HL-60 (cell line): Measurements from ENCODE around the gene USP20.

Source experiments
- DNase-seq, 2 experiments: peaks; one replicate each; pipeline ENCODE4 v3.0.0-alpha.2; 2010 to 2020; ENCODE audit warnings: low read depth in 1 of 2, low spot score in 1 of 2
- H3K27ac ChIP-seq: fragments of 250-450 bp; sonication (Bioruptor Pico); replicated peaks from 2 replicates; pipeline ENCODE4 v1.5.1; 2020; ENCODE audit warnings: mild to moderate bottlenecking, moderate library complexity
- H3K27me3 ChIP-seq: fragments of 250-450 bp; sonication (Bioruptor Pico); 2 replicates; pipeline ENCODE4 v1.5.1; 2021; ENCODE audit warnings: mild to moderate bottlenecking, moderate library complexity; ENCODE audit not compliant: insufficient read depth, poor library complexity, severe bottlenecking
- H3K4me3 ChIP-seq: replicated peaks from 2 replicates; pipeline ENCODE4 v1.5.1; 2011; ENCODE audit warnings: mild to moderate bottlenecking, control low read depth, low read length; ENCODE audit not compliant: insufficient read depth
- CTCF ChIP-seq: IDR thresholded peaks from one replicate; pipeline ENCODE4 v1.5.1; 2011; ENCODE audit warnings: low read length, control low read depth, inconsistent platforms; ENCODE audit not compliant: insufficient read depth
- GABPA ChIP-seq: IDR thresholded peaks from 2 replicates; pipeline ENCODE4 v1.6.1; 2012; ENCODE audit warnings: low read depth
- POLR2AphosphoS5 ChIP-seq: IDR thresholded peaks from 2 replicates; pipeline ENCODE4 v1.6.1; 2012; ENCODE audit warnings: low read depth
- REST ChIP-seq: IDR thresholded peaks from 2 replicates; pipeline ENCODE4 v1.6.1; 2012; ENCODE audit warnings: low read depth; ENCODE audit not compliant: insufficient replicate concordance
- SPI1 ChIP-seq: IDR thresholded peaks from 2 replicates; pipeline ENCODE4 v1.6.1; 2012; ENCODE audit warnings: low read depth, mild to moderate bottlenecking, borderline replicate concordance

Gene USP20

GRCh38 chr9:129909851-129910250 is 74.6 kb downstream of the USP20 start:
- no peaks in the 10 kb centered on the region for H3K27me3 ChIP-seq
- no peak for DNase-seq
- H3K4me3 ChIP-seq = no peak overlapping the region
- no peak overlapping the region for H3K27ac ChIP-seq
- TF ChIP-seq POLR2AphosphoS5 (no peak), REST (no peak), CTCF (no peak), SPI1 (no peak), GABPA (no peak)

DNA sequence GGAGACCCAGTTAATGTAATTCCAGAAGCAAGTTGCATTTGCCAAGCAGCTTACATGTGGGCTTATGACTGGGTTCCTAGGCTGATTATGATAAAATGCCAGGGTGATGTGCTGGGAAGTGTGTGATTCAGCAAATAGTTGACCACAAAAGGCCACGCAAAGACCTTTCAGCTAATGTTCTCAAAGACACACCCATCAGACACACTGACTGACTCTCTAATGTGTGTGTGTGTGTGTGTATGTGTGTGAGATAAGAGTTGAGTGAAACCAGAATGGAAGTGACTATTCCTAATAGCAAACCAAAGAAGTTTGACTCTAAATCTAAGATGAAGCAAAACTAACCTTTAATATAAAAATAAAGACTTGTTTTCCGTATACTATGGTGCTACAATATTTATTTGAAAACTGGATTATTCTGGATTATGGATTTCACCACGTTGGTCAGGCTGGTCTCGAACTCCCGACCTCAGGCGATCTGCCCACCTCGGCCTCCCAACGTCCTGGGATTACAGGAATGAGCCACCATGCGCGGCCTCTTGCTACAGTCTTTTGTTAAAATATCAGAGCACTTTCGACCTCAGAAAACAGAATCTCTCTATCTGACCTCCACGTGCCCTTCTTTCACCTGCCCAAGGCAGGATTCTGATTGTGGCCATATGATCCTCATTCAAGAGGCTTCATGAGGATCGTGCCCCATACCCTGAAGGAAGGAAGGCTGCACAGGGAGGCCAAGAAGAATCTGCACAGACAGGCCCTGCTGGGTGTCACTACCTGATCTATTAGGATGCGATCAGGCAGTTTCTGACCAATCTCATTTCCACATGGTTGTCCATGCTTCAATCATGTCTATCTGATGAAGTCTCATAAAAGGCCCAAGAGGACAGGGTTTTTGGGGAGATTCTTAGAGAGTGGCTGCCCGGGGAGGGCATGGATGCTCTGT is 75.6 kb downstream of the USP20 start:
- H3K27me3 ChIP-seq = no peaks in the 10 kb centered on the region
- H3K27ac ChIP-seq = no peak overlapping the region
- TF ChIP-seq POLR2AphosphoS5 (no peak), SPI1 (no peak), GABPA (no peak), REST (no peak), CTCF (no peak)
- peak; percentile 28 to 51 for DNase-seq
- H3K4me3 ChIP-seq = no peak overlapping the region

GRCh38 chr9:129914051-129914450 is 78.8 kb downstream of the USP20 start:
- H3K4me3 ChIP-seq = no peak overlapping the region
- no peak for DNase-seq
- no peaks in the 10 kb centered on the region for H3K27me3 ChIP-seq
- TF ChIP-seq GABPA (no peak), CTCF (no peak), SPI1 (no peak), POLR2AphosphoS5 (no peak), REST (no peak)
- 0 out of 2 replicates have a peak overlapping the region, but pooled peaks have one; percentile 10 for H3K27ac ChIP-seq
